CD4-positive, alpha-beta T cell treated with Interleukin-6 for 4 hours (primary cell): ENCODE results near the gene CA4.
"Not testable (repeated sequence)": the region's sequence is repeated elsewhere in the genome, so short reads cannot be mapped to it uniquely, and the experiment has no call there.

Experiments
- DNase-seq: peaks from one replicate; pipeline ENCODE4 v3.0.0-alpha.2; 2020; ENCODE audit warnings: mixed read lengths

Gene CA4

DNA sequence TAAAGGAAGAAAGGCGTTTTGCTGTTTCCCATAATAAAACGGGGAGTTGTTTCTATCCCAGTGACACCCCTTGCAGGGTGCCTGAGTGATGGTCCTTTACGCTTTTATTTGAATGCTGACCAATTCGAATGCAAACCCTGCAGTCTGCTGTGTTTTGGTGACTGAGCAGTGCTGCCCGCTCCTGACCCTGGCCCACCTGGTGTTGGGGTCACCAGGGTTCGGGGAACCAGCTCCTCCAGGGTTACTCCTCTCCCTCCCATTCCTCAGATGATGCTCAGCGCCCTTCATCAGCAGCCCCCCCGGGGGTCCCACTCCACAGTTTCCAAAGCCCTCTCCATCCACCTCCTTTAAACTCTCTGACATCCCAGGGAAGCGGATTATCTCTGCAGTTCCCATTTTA, 6.0 kb downstream of the CA4 start:
- no peak for DNase-seq

DNA sequence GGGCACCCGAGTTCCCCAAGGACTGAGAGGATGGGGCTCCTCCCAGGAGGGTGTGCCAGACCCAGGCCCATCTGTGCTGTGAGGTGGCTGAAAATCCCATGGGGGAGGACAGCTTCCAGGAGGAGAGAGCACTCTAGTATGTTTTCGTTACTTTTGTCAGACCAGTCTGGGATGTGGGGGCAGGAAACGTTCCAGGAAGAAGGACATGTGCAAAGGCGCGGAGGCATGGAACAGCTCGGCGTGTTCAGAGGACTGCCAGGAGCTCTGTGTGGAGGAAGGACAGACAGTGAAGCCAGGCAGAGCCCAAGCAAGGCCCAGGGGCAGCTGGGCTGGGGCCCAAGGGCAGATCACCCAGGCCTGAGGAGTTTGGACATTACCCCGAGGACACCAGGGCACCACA, 7.0 kb downstream of the CA4 start:
- DNase-seq = no peak

DNA sequence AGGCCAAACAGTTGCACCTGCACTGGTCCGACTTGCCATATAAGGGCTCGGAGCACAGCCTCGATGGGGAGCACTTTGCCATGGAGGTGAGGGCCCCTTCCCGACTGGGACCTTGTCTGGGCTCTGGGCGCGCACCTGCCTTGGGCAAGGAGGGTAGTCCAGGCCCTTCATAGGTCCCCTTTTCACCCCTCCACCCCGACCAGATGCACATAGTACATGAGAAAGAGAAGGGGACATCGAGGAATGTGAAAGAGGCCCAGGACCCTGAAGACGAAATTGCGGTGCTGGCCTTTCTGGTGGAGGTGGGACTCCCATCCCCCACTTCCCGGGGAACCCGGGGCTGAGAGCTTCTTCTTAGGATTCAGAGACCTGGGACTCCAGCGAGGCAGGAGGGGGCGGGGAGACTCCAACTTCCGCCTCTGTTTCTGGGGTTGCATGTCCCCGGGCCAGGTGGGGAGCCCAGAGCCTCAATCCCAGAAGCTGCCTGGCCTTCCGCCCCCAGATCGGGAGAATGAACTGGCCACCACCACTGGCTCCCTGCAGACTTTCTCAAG, 7.8 kb downstream of the CA4 start:
- no peak for DNase-seq

DNA sequence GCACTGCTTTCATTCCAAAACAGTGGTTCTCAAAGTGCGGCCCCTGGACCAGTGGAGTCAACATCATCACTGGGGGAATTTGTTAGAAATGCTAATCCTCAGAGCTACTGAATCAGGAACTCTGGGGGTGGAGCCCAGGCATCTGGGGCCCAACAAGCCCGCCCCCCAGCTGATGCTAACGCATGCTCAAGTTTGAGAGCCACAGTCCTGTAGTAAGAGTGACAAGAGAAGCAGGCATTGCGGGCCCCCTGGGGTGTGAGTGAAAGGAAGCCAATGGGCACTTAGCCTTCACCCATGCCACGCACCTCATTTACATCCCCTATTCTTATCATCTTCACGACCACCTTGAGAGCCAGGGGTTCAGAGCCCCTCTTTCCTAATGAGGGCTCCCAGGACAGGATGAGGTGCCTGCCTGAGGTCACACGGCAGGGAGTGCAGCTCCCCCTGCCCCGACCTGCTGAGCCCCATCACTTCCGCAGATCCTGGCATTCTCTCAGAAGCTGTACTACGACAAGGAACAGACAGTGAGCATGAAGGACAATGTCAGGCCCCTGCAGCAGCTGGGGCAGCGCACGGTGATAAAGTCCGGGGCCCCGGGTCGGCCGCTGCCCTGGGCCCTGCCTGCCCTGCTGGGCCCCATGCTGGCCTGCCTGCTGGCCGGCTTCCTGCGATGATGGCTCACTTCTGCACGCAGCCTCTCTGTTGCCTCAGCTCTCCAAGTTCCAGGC, 9.1 kb downstream of the CA4 start:
- no peak for DNase-seq

DNA sequence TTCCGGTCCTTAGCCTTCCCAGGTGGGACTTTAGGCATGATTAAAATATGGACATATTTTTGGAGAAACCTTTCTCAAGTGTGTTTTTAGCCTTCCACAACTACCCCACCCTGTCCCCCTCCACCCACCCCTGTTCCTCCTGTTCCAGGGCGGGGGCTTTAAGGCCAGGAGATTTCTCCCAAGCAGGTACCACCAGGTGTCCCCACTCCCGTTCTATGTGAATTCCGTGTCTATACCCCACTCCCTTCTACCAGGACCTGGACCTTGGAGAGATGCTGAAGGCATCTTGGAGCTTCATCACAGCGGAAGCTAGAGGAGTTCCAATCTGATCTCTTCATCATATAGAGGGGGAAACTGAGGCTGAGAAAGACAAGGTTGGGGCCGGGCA, 9.7 kb downstream of the CA4 start:
- DNase-seq = no peak

DNA sequence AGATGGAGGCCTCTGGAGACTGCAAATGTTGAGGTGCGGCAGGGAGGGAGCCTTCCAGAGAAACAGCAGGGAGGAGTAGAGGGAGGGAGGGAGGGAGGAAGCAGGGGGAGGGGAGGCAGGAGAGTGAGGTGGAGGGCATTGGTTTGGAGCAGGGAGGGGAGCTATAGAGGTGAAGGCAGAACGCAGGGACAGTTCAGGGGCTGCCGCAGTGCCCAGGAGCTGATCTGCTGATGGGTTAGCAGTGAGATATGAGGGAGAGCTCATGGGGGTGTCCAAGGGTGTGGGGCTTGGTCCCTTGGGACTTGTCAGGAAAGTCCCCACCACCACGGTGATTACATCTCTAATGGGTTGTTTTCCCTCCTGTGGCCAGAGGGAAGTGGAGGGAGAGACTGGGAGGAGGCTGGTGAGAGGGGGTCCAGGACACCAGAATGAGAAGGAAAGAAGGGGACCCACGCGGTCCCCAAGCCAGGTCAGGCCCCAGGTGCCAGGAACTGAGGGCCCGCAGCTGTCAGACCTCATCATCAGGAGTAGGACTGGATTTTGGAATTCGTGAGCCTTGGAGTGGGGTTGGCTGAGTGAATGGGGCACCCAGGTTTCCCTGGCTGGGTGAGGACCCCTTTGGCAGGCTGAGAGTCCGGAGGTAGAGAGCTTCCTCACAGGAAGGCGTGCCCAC, 11.2 kb downstream of the CA4 start:
- DNase-seq = no peak

DNA sequence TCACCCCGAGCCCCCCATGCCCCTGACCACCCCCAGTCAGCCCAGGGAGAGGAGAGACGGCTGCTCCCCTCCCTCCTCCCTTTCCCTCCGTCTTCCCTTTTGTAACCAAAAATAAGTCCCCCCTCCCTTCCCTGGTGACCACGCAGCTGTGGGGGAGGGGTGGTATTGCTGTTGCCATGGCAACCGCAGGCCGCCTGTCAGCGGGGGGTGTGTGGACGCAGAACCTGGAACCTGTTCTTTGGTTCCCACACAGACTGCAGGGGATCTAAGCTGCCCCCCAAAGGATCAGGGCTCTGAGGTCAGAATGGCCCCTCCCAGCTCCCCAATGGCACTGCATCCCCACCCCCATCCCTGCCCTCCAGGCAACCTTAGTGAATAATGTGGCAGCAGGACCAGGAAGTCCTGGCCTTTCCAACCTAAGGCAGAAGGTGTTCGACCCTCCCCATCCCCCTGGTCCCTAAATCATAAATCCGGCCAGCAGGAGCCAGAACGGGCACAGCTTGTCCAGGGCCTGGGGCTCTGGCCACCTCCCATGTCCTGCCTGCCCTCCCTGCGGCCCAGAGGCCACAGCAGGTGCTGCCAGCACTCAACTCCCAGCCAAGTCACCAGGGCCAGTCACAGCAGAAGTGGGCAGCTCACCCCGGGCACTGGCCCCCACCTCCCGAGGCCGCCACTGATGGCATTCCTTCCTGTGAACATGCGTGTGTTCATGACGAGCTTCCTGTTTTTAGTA, 12.0 kb downstream of the CA4 start:
- DNase-seq = no peak

DNA sequence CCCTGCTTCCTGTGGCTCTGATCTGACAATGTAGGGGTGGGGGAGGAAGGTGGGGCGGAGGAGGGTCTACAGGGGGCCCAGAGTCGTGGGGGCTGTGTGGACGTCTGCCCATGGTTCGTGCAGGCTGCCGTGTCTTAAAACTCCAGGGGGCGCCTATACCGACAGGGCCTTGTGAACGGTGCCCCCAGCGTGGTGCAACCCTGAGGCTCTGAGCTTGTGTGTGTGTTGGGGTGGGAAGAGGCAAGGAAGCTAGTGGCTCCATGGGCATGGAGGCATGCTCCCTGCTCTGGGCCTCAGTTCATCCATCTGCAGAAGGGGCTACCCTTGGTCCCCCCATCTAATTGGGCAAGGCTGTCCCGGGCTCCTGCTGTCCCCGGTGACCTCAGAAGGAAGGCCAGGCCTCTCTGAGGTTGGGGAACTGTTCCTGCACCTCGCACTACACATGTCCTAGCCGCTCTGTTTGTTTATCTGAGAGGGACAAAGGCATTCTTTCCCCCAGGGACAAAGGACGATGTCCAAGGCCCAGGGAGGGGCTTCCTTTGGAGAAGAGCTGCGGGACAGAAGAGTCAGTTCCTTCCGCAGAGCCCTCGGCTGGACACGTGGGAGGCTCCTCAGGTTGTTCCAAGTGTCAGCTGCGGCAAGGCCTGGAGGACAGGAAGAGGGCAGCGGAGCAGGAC, 13.5 kb downstream of the CA4 start:
- DNase-seq = no peak

DNA sequence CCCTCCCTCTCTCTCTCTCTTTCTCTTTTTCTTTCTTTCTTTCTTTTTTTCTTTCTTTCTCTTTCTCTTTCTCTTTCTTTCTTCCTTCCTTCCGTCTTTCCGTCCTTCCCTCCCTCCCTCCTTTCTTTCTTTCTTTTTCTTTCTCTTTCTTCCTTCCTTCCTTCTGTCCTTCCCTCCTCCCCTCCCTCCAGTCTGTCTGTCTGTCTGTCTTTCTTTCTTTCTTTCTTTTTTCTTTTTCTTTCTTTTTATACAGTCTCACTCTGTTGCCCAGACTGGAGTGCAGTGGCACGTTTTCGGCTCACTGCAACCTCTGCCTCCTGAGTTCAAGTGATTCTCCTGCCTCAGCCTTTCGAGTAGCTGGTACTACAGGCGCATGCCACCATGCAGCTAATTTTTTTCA, 14.4 kb downstream of the CA4 start:
- DNase-seq = no peak

DNA sequence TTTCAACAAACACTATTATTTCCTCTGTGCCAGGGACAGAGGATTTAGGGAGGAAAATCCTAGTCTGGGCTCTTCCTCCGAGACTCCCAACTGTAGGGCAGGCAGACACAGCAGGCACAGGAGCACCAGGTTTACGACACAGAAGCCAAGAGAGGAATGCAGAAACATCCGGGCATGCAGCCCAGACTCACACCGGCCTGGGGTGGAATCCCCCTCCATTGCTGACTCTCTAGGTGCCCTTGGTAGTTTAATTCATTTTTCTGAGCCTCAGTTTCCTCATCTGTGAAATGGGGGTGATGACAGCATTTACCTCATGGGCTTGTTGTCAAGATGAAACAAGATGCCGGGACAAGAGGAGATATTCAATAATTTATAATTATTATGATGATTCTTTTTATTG, 14.9 kb downstream of the CA4 start:
- no peak for DNase-seq

DNA sequence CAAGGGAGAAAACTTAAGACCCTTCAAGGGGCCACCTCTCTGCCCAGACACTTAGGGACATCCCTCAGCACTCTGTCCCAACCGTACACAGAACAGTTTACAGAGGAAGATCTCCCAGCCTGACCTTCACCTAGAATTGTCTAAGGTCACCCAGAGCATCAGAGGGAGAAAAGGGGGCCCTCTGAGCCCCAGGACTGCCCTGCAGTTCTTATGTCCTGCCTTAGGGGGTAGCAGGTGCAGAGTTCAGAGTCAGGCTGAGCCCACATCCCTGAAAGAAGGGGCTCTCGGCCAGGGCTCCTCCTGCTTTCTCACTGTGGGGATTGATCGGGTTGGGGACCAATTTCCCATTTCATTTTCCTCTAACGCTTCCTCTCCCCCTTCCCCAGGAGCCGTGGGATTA, 15.4 kb downstream of the CA4 start:
- DNase-seq = no peak

DNA sequence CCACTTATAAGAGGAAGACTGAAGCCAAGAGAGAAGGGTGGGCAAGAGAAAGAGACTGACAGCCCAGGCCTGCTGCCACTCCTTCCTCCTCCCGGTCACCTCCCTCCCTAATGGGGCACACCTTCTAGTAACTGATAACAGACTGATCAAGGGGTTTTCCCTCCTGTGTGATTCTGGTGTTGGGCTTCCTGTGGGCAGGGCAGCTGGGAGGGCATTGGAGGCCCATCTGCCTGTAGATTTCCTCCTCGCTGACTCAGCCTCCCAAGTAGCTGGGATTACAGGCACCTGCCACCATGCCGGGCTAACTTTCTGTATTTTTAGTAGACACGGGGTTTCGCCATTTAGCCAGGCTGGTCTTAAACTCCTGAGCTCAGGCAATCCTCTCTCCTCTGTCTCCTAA, 16.2 kb downstream of the CA4 start:
- no peak for DNase-seq

DNA sequence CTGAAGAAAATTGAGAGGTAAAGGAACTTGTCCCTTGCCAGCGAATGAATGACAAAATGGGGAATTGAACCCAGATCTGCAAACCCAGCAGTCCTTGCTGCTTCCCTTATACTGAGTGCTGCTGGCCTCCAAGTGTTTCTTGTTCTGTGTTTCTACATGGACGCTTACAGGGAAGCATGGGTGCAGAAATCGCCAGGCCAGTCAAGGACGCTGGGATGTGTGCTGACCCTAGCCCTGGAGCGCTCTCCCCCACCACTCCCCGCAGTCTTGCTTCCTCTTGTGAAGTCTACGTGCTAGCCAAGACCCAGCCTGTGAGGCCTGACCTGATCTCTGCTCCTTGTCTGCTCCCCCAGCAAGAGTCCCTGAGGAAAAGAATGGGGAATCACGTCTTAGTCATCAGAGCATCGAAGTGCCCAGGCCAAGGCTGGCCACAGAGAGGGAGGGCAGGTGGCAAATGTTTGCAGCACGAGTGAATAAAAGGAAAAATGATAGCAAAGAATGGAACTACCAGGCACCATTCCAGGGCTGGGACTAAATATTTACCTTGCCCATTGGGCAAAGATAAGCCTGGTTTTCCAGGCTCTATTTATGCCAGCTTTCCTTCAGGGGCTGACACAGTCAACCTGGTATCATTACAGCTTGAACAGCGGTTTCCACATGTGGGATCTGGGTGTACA, 17.4 kb downstream of the CA4 start:
- no peak for DNase-seq

DNA sequence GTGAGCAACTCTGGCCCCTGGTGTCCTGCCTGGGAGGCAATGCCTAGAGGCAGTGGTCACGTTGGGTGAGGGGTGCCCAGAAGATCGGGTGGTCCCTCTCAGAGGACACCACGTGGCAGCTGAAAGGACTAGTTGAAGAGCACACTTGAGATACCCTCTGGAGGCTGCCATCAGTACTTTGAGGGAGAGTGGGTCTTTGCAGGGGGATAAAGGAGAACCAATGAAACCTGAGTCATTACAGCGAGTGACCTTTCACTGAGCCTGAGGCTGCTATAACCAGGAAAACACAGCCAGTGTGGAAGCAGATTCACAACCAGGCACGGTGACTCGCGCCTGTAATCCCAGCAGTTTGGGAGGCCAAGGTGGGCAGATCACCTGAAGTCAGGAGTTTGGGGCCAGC, 18.9 kb downstream of the CA4 start:
- DNase-seq = no peak

DNA sequence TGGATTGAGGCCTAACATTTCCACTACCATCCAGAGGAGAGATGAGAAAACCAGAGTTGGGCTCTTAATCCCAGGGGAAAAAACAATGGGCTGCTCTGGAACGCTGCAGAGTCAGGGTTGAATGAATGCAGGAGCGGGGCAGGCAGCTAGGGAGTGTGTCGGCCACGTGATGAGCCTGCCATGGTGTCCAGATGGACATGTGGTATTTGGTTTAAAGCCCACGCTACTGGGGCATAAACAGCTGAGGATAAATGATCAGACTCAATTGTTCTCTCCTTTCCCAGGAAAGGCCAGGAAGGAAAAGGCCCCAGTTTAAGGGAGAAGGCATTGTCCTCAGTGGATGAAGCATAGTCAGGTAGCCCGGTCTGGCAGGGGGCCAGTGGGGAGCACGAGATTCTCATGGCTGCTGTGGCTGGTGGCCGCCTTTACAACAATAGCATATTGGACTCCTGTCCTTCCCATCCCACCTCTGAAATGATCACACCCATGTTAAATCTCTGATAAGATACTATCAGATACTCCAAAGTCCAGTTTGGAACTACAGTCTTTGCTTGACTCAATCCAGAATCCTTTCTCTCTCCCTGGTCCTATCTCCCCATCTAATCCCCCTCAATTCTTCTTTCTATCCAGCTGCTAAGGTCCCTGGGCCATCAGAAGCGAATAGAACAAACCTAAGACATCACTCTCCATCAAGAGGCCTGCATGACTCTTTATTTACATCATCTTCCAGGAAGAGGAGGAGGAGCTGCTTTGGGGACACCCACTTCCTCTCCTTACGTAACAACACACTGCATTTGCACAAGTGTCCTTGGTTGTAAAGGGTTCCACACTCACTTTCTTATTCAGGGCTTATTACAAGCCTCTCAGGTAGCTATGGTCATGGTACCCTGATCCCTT, 20.4 kb downstream of the CA4 start:
- DNase-seq = peak; percentile 17

DNA sequence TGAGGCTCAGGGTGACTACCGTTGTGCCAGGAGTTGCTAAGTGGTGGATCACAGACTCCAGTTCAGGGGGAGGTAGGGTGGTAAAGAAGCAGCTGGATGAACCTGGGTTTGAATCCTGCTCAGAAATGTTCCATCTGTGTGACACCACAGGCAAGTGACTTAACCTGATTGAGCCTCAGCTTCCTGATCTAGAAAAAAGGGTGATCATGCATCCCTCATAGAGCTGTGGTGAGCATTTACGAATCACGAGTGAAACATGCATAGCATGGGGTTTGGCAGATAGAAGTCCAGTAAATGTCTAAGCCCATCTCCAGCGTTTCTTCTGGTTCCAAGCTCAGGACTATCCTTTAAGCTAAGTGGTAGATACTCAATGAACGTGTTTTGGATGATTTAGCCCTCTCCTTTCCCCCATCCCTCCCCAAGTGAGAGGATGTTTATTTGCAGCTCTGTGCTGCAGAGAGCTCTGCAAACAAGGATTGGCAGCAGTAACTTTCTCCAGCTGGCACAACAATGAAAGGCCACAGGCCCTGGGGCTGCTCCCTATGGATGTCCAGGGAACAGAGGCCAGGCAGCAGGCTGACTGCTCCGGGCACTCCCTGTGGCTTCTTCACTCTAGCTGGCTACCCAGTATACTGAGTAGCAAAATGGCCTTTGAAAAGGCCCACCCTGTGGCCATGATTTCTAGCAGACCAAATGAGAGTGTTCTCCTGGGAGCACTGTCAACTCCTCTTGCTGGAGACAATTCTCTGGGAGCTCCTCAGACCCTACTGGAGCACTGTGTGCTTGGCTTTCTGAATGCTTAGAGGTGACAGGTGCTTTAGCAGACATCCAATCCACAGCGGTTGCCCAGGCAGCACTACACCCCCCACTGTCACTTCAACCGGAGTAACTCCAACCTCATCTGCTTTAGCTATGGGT, 21.3 kb downstream of the CA4 start:
- no peak for DNase-seq

DNA sequence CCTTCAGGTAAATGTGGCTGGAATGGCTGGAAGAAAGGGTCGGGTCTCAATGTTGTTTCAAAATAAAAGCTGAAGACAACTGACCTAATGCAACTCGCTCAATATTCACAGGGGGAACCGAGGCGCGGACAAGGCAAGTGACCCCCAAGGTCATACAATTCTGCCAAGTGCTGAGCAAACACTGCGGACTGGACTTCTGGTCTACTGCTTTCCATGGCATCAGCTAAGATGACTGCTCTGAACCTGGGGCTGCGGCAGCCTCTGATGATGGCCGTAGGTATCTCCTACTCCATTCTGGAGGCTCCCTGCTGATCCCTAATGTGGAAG, 21.9 kb downstream of the CA4 start:
- DNase-seq = no peak

DNA sequence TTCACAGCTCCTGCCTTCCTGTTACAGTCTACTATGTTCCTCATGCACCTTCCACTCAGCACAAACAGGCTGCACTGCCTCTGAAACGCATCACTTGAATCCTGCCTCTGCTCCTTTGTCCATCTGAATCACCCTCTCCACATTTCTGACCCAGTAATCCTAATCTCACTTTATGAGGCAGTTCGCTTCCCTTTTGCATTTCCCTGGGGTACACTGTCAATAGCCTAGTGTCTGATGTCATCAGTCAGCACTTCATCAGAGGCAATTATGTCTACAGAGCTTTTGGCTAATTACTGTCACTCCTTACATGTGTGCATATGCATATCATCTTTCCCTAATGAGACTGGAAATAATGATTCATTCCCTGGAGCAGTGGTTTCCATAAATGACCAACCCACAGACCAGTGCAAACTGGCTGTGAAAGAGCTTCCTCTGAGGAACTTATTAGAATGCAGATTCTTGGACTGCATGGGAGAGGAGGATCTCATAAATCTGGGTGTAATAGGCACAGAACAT, 23.6 kb downstream of the CA4 start:
- DNase-seq = no peak

DNA sequence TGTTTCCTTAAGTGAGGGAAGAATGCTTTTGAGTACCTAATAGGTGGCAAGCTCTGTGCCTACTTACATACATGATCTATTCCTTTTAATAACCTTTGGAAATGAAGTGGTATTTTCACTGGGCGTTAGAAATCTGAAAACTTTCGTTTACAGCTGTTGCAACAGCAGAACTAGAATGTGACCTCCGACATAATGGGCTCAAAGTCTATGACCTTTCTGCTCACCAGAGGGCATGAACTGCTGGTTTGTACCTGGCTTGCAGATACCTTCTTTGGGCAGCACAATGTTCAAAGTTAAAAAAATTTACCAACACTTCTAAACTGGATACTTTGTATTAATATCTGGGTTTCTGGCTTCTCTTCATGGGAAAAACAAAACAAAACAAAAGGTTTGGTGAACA, 24.3 kb downstream of the CA4 start:
- no peak for DNase-seq

DNA sequence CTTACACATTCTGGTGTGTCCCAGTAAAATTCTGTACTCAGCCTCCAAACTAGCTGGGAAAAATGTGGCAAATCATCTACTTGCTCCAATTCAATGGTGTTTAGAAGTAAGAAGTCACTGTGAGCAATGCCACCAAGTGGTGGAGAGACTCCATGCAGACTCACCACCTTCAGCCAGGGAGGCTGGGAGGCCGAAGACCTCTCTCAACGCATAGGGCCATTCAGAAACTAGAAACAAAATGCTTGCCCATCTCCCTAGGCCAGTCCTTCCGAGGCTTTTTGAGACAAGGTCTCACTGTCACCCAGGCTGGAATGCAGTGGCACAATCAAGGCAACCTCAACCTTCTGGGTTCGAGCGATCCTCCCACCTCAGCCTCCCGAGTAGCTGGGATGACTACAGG, 25.0 kb downstream of the CA4 start:
- DNase-seq = not testable (repeated sequence)
